OCI-LY7 (cell line): Measurements from ENCODE around the gene WWOX. TPM values are rescaled to one million over a fixed set of nuclear protein-coding genes. Genes with fewer than 3 reads are reported as not detected.

Source experiments
- BruUV-seq: library from RNA; stranded (reverse); fragments of 400-500 nt; replicated peaks from 2 replicates; lab custom pipeline; 2021; lab: Mats Ljungman, UMichigan
- CTCF ChIA-PET: fragments of 300-600 bp; sonication (Branson Sonifier 250); formaldehyde crosslinking; loops from one replicate; lab custom pipeline; 2022; ENCODE audit warnings: antibody characterized with exemption; ENCODE audit not compliant: unreplicated experiment; lab: Charles Lee
- POLR2A ChIA-PET: fragments of 300-600 bp; sonication (Branson Sonifier 250); formaldehyde crosslinking; loops from one replicate; lab custom pipeline; 2022; ENCODE audit warnings: antibody characterized with exemption; lab: Charles Lee
- DNase-seq: peaks from one replicate; pipeline ENCODE4 v3.0.0-alpha.2; 2015; ENCODE audit warnings: low spot score
- H2AFZ ChIP-seq: fragments of 200-600 bp; sonication (generic), shearing (Covaris generic); 2 replicates; pipeline ENCODE4 v1.6.1; 2014; ENCODE audit warnings: mild to moderate bottlenecking, antibody characterized with exemption, low read length, moderate library complexity
- H3K27ac ChIP-seq: fragments of 200-600 bp; sonication (generic); 2 replicates; pipeline ENCODE4 v1.5.1; 2014; ENCODE audit warnings: mixed run types, low read depth, mild to moderate bottlenecking, moderate library complexity, low read length, inconsistent platforms; ENCODE audit not compliant: poor library complexity, severe bottlenecking
- H3K36me3 ChIP-seq: fragments of 200-600 bp; sonication (generic); 2 replicates; pipeline ENCODE4 v1.6.1; 2014; ENCODE audit warnings: mild to moderate bottlenecking, antibody characterized with exemption, low read length, moderate library complexity, mixed read lengths; ENCODE audit not compliant: insufficient read depth
- H3K4me1 ChIP-seq: fragments of 200-600 bp; sonication (generic); 2 replicates; pipeline ENCODE4 v1.5.1; 2014; ENCODE audit warnings: mild to moderate bottlenecking, low read length; ENCODE audit not compliant: insufficient read depth, poor library complexity, severe bottlenecking
- H3K4me2 ChIP-seq: fragments of 200-600 bp; sonication (generic); 2 replicates; pipeline ENCODE4 v1.6.1; 2014; ENCODE audit warnings: mild to moderate bottlenecking, low read length
- H3K4me3 ChIP-seq: fragments of 200-600 bp; sonication (generic); 2 replicates; pipeline ENCODE4 v1.5.1; 2014; ENCODE audit warnings: mild to moderate bottlenecking, low read depth, low read length; ENCODE audit not compliant: poor library complexity, severe bottlenecking
- H3K79me2 ChIP-seq: fragments of 200-600 bp; sonication (generic); 2 replicates; pipeline ENCODE4 v1.6.1; 2016; ENCODE audit warnings: low read depth, mild to moderate bottlenecking, low read length, moderate library complexity, mixed read lengths; ENCODE audit not compliant: insufficient read depth
- H3K9me2 ChIP-seq: fragments of 200-600 bp; sonication (generic); 2 replicates; pipeline ENCODE4 v1.6.1; 2016; ENCODE audit warnings: mild to moderate bottlenecking, low read length, mixed read lengths; ENCODE audit not compliant: insufficient read depth
- H3K9me3 ChIP-seq: fragments of 200-600 bp; sonication (generic); 2 replicates; pipeline ENCODE4 v1.6.1; 2014; ENCODE audit warnings: mild to moderate bottlenecking, mixed run types, low read length, mixed read lengths
- H4K20me1 ChIP-seq: fragments of 200-600 bp; sonication (generic); 2 replicates; pipeline ENCODE4 v1.6.1; 2014; ENCODE audit warnings: mild to moderate bottlenecking, antibody characterized with exemption, low read length, moderate library complexity, mixed read lengths; ENCODE audit not compliant: insufficient read depth
- CTCF ChIP-seq: fragments of 200-600 bp; sonication (generic); conservative IDR thresholded peaks from 2 replicates; pipeline ENCODE4 v1.5.1; 2014; ENCODE audit warnings: mild to moderate bottlenecking, antibody characterized with exemption, low read length, moderate library complexity, mixed read lengths
- EZH2phosphoT487 ChIP-seq: fragments of 200-600 bp; sonication (generic); IDR thresholded peaks from 2 replicates; pipeline ENCODE4 v1.6.1; 2018; ENCODE audit warnings: low read depth, borderline replicate concordance, mild to moderate bottlenecking, mixed run types, antibody characterized with exemption, low read length, moderate library complexity, mixed read lengths
- intact Hi-C: fragments of 100-400 bp; cut with micrococcal nuclease; formaldehyde crosslinking; loops from one replicate; pipeline ENCODE4 v1.10.0; 2022; ENCODE audit not compliant: unreplicated experiment
- total RNA-seq, 2 experiments: library from RNA; depleted of rRNA in 1 of 2; stranded (reverse); fragments of >200 nt in 1 of 2; shearing (Covaris generic) in 1 of 2; gene quantifications; 2 replicates each; pipeline ENCODE4 v1.2.3, GENCODE V29; 2014 to 2022

WWOX gene
- total RNA-seq, 2 experiments from 2014 or later: 40.2 to 47.6 TPM

- DNase-seq: no peak
- H3K9me3 ChIP-seq: peaks cover 4% of the 10 kb centered on the region; the same call in 1 of the 2 replicates
- no peaks in the 10 kb centered on the region for H3K79me2 ChIP-seq
- no peak overlapping the region for H2AFZ ChIP-seq
- CTCF ChIA-PET: no interaction called here
- no peaks in the 10 kb centered on the region for H3K9me2 ChIP-seq
- no peaks in the 10 kb centered on the region for H4K20me1 ChIP-seq
- H3K27ac ChIP-seq: no peak overlapping the region
- intact Hi-C loops: no loop called here
- no peaks in the 10 kb centered on the region for H3K36me3 ChIP-seq
- no peak overlapping the region for H3K4me2 ChIP-seq
- BruUV-seq: no TSS peak
- POLR2A ChIA-PET: no interaction called here
- H3K4me3 ChIP-seq: no peak overlapping the region
- no peaks in the 10 kb centered on the region for H3K4me1 ChIP-seq
- TF ChIP-seq CTCF: no peak
- no peak for TF ChIP-seq EZH2phosphoT487
Observed at GRCh38 chr16:78629173-78629572, 529.7 kb downstream of the WWOX start.

- H3K4me1 ChIP-seq: no peaks in the 10 kb centered on the region
- no peak overlapping the region for H3K4me3 ChIP-seq
- no peaks in the 10 kb centered on the region for H3K9me2 ChIP-seq
- POLR2A ChIA-PET: interaction anchor here (0.6 kb wide), 1 partner anchor 138 kb away, joined by 5 read pairs; no protein-coding TSS in a partner anchor
- no TSS peak for BruUV-seq
- no peak overlapping the region for H3K4me2 ChIP-seq
- CTCF ChIA-PET: no interaction called here
- no peak overlapping the region for H2AFZ ChIP-seq
- peaks cover 4% of the 10 kb centered on the region; the same call in 1 of the 2 replicates for H3K9me3 ChIP-seq
- H4K20me1 ChIP-seq: no peaks in the 10 kb centered on the region
- DNase-seq: no peak
- intact Hi-C loops: no loop called here
- no peaks in the 10 kb centered on the region for H3K36me3 ChIP-seq
- H3K79me2 ChIP-seq: no peaks in the 10 kb centered on the region
- no peak for TF ChIP-seq CTCF
- no peak for TF ChIP-seq EZH2phosphoT487
- no peak overlapping the region for H3K27ac ChIP-seq
Observed at GRCh38 chr16:78630102-78630501, 530.6 kb downstream of the WWOX start.

- Histone ChIP-seq H3K4me3 (no peak overlapping the region), H3K27ac (no peak overlapping the region), H3K36me3 (no peaks in the 10 kb centered on the region), H4K20me1 (no peaks in the 10 kb centered on the region), H3K9me3 (peaks cover 4% of the 10 kb centered on the region; the same call in 1 of the 2 replicates), H3K79me2 (no peaks in the 10 kb centered on the region), H3K4me2 (no peak overlapping the region), H3K4me1 (no peaks in the 10 kb centered on the region), H2AFZ (no peak overlapping the region), H3K9me2 (no peaks in the 10 kb centered on the region)
- CTCF ChIA-PET: no interaction called here
- DNase-seq: no peak
- POLR2A ChIA-PET: interaction anchor here (0.7 kb wide), 1 partner anchor 9 kb away, joined by 3 read pairs; no protein-coding TSS in a partner anchor
- BruUV-seq: no TSS peak
- intact Hi-C loops: no loop called here
- TF ChIP-seq CTCF: no peak
- TF ChIP-seq EZH2phosphoT487: no peak
Observed at GRCh38 chr16:78633551-78633950, 534.1 kb downstream of the WWOX start.
